Measurements from ENCODE around the gene MIEF1. TPM values are rescaled to one million over a fixed set of nuclear protein-coding genes. Genes with fewer than 3 reads are reported as not detected.

The MIEF1 gene
- total RNA-seq, 1 experiment from 2014 or later: 23.2 TPM

DNA sequence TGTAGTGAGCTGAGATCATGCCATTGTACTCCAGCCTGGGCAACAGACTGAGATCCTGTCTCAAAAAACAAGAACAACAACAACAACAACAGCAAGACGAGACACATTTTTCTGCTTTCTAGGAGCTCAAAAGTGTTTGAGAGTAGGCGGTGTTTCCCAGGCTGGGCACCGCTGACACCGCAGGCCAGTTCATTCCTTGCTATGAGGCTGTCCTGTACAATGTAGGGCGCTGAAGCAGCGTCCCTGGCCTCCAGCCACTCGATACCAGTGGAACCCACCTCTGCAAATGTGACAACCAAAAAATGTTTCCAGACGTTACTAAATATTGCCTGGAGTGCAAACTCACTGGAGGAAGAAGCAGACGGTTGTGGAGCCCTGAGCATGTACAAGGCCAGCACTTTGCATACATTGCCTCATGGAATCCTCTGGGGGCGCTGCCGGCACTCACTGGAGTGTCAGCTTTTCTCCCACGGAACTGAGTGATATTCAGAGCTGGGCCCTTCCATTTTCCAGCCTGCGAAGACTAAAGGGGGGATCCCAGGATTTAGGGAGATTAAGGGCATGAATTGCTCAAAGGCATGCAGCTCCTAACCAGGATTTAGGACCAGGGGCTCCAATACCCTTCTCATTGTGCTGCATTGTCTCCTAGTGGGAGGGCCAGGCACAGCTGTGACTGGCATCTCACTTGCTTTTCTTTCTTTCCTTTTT is 5.8 kb upstream of the MIEF1 start:
- Histone ChIP-seq H3K4me3 (ENCODE audit: low read length) (no peak overlapping the region), H3K27ac (ENCODE audit: low read length) (no peak overlapping the region), H3K79me2 (ENCODE audit: low read length) (no peaks in the 10 kb centered on the region), H3K4me1 (ENCODE audit: low read length) (peaks cover 11% of the 10 kb centered on the region), H3K9ac (ENCODE audit: low read length) (no peak overlapping the region), H4K20me1 (ENCODE audit: insufficient read depth, low read depth, low read length) (peaks cover 1% of the 10 kb centered on the region; the same call in 1 of the 2 replicates), H3K27me3 (ENCODE audit: low read length) (no peaks in the 10 kb centered on the region), H2AFZ (ENCODE audit: low read length) (no peak overlapping the region), H3K9me3 (ENCODE audit: low read length) (no peaks in the 10 kb centered on the region), H3K36me3 (ENCODE audit: insufficient read depth, low read length) (peaks cover 2% of the 10 kb centered on the region), H3K9me2 (replicated peaks; ENCODE audit: insufficient read depth, low read length) (no peaks in the 10 kb centered on the region), H3K4me2 (ENCODE audit: low read depth, low read length, poor library complexity, severe bottlenecking) (peak overlapping the region; percentile 21)
- peak; percentile 80 for DNase-seq

GRCh38 chr22:39497429-39497828 is 4.7 kb upstream of the MIEF1 start:
- peaks cover 18% of the 10 kb centered on the region for H3K4me1 ChIP-seq (ENCODE audit: low read length)
- DNase-seq: no peak
- no peaks in the 10 kb centered on the region for H3K9me2 ChIP-seq (replicated peaks; ENCODE audit: insufficient read depth, low read length)
- peaks cover 3% of the 10 kb centered on the region for H3K79me2 ChIP-seq (ENCODE audit: low read length)
- no peaks in the 10 kb centered on the region; the same call in 1 of the 2 replicates for H4K20me1 ChIP-seq (ENCODE audit: insufficient read depth, low read depth, low read length)
- no peak overlapping the region for H2AFZ ChIP-seq (ENCODE audit: low read length)
- no peaks in the 10 kb centered on the region for H3K27me3 ChIP-seq (ENCODE audit: low read length)
- no peaks in the 10 kb centered on the region for H3K36me3 ChIP-seq (ENCODE audit: insufficient read depth, low read length)
- no peaks in the 10 kb centered on the region for H3K9me3 ChIP-seq (ENCODE audit: low read length)
- no peak overlapping the region for H3K4me2 ChIP-seq (ENCODE audit: low read depth, low read length, poor library complexity, severe bottlenecking)
- H3K4me3 ChIP-seq (ENCODE audit: low read length): no peak overlapping the region
- no peak overlapping the region for H3K27ac ChIP-seq (ENCODE audit: low read length)
- no peak overlapping the region for H3K9ac ChIP-seq (ENCODE audit: low read length)

GRCh38 chr22:39498368-39498767 is 3.7 kb upstream of the MIEF1 start:
- no peak overlapping the region for H3K9ac ChIP-seq (ENCODE audit: low read length)
- no peaks in the 10 kb centered on the region for H3K9me2 ChIP-seq (replicated peaks; ENCODE audit: insufficient read depth, low read length)
- no peaks in the 10 kb centered on the region for H3K27me3 ChIP-seq (ENCODE audit: low read length)
- H2AFZ ChIP-seq (ENCODE audit: low read length): no peak overlapping the region
- peaks cover 5% of the 10 kb centered on the region; the same call in 1 of the 2 replicates for H4K20me1 ChIP-seq (ENCODE audit: insufficient read depth, low read depth, low read length)
- H3K27ac ChIP-seq (ENCODE audit: low read length): no peak overlapping the region
- no peaks in the 10 kb centered on the region for H3K9me3 ChIP-seq (ENCODE audit: low read length)
- no peak for DNase-seq
- peaks cover 12% of the 10 kb centered on the region for H3K79me2 ChIP-seq (ENCODE audit: low read length)
- no peak overlapping the region for H3K4me2 ChIP-seq (ENCODE audit: low read depth, low read length, poor library complexity, severe bottlenecking)
- H3K36me3 ChIP-seq (ENCODE audit: insufficient read depth, low read length): peaks cover under 1% of the 10 kb centered on the region
- peaks cover 21% of the 10 kb centered on the region for H3K4me1 ChIP-seq (ENCODE audit: low read length)
- H3K4me3 ChIP-seq (ENCODE audit: low read length): no peak overlapping the region

GRCh38 chr22:39498802-39499201 is 3.3 kb upstream of the MIEF1 start:
- no peak for DNase-seq
- H3K9me2 ChIP-seq (replicated peaks; ENCODE audit: insufficient read depth, low read length): no peaks in the 10 kb centered on the region
- H3K27me3 ChIP-seq (ENCODE audit: low read length): no peaks in the 10 kb centered on the region
- no peaks in the 10 kb centered on the region for H3K9me3 ChIP-seq (ENCODE audit: low read length)
- H3K79me2 ChIP-seq (ENCODE audit: low read length): peaks cover 16% of the 10 kb centered on the region
- no peak overlapping the region for H3K27ac ChIP-seq (ENCODE audit: low read length)
- H3K36me3 ChIP-seq (ENCODE audit: insufficient read depth, low read length): peaks cover 5% of the 10 kb centered on the region
- no peak overlapping the region for H3K4me3 ChIP-seq (ENCODE audit: low read length)
- peaks cover 25% of the 10 kb centered on the region for H3K4me1 ChIP-seq (ENCODE audit: low read length)
- no peak overlapping the region for H3K4me2 ChIP-seq (ENCODE audit: low read depth, low read length, poor library complexity, severe bottlenecking)
- no peak overlapping the region for H2AFZ ChIP-seq (ENCODE audit: low read length)
- H4K20me1 ChIP-seq (ENCODE audit: insufficient read depth, low read depth, low read length): peaks cover 9% of the 10 kb centered on the region; the same call in 1 of the 2 replicates
- no peak overlapping the region for H3K9ac ChIP-seq (ENCODE audit: low read length)

- Histone ChIP-seq H3K4me1 (ENCODE audit: low read length) (peaks cover 32% of the 10 kb centered on the region), H3K4me2 (ENCODE audit: low read depth, low read length, poor library complexity, severe bottlenecking) (no peak overlapping the region), H3K79me2 (ENCODE audit: low read length) (peaks cover 28% of the 10 kb centered on the region), H2AFZ (ENCODE audit: low read length) (no peak overlapping the region), H4K20me1 (ENCODE audit: insufficient read depth, low read depth, low read length) (peaks cover 10% of the 10 kb centered on the region; the same call in 1 of the 2 replicates), H3K36me3 (ENCODE audit: insufficient read depth, low read length) (peaks cover 15% of the 10 kb centered on the region), H3K4me3 (ENCODE audit: low read length) (no peak overlapping the region), H3K9me2 (replicated peaks; ENCODE audit: insufficient read depth, low read length) (no peaks in the 10 kb centered on the region), H3K27ac (ENCODE audit: low read length) (no peak overlapping the region), H3K27me3 (ENCODE audit: low read length) (no peaks in the 10 kb centered on the region), H3K9ac (ENCODE audit: low read length) (no peak overlapping the region), H3K9me3 (ENCODE audit: low read length) (no peaks in the 10 kb centered on the region)
- DNase-seq: no peak
These were observed 2.0 kb upstream of the MIEF1 start for GRCh38 chr22:39500101-39500500.

DNA sequence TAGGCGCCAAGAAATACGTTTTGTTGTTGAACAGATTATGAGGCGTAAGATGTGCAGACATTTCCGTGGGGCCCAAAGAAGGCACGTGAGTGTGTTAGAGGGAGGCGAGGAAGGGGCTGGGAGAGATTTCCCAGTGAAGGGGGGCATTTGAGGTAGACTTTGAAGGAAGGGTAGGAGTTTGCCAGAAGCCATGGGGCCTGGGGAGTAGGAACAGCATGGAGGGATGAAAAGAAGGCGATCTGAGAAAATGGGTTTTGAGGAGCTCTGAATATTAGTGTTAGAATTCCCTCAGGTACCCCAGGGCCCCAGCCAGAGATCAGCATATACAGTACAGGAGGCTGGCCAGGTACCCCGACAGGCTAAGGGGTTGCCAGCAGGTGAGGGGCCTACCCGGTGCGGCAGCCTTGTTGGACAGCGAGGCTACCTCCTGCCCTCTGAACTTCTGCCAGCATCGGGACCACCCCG is 414 bp upstream of the MIEF1 start:
- Histone ChIP-seq H3K36me3 (ENCODE audit: insufficient read depth, low read length) (peaks cover 30% of the 10 kb centered on the region), H3K9me3 (ENCODE audit: low read length) (no peaks in the 10 kb centered on the region), H3K27me3 (ENCODE audit: low read length) (no peaks in the 10 kb centered on the region), H3K9me2 (replicated peaks; ENCODE audit: insufficient read depth, low read length) (no peaks in the 10 kb centered on the region), H3K27ac (ENCODE audit: low read length) (no peak overlapping the region; the same call in 1 of the 2 replicates), H3K4me2 (ENCODE audit: low read depth, low read length, poor library complexity, severe bottlenecking) (peak overlapping the region; percentile 86), H3K9ac (ENCODE audit: low read length) (peak overlapping the region; percentile 81), H3K4me3 (ENCODE audit: low read length) (peak overlapping the region; percentile 82), H4K20me1 (ENCODE audit: insufficient read depth, low read depth, low read length) (peaks cover 14% of the 10 kb centered on the region; the same call in 1 of the 2 replicates), H3K4me1 (ENCODE audit: low read length) (peaks cover 22% of the 10 kb centered on the region), H3K79me2 (ENCODE audit: low read length) (peaks cover 43% of the 10 kb centered on the region), H2AFZ (ENCODE audit: low read length) (peak overlapping the region; percentile 87)
- DNase-seq: no peak

GRCh38 chr22:39502789-39503409 is 809 bp downstream of the MIEF1 start:
- H3K36me3 ChIP-seq (ENCODE audit: insufficient read depth, low read length): peaks cover 36% of the 10 kb centered on the region
- peak overlapping the region; percentile 82 for H3K4me3 ChIP-seq (ENCODE audit: low read length)
- H3K27me3 ChIP-seq (ENCODE audit: low read length): no peaks in the 10 kb centered on the region
- peaks cover 17% of the 10 kb centered on the region for H4K20me1 ChIP-seq (ENCODE audit: insufficient read depth, low read depth, low read length)
- H2AFZ ChIP-seq (ENCODE audit: low read length): no peak overlapping the region
- H3K9ac ChIP-seq (ENCODE audit: low read length): peak overlapping the region; percentile 81
- DNase-seq: peak; percentile 56
- H3K4me1 ChIP-seq (ENCODE audit: low read length): peaks cover 22% of the 10 kb centered on the region
- H3K79me2 ChIP-seq (ENCODE audit: low read length): peaks cover 50% of the 10 kb centered on the region
- H3K27ac ChIP-seq (ENCODE audit: low read length): peak overlapping the region; percentile 48
- peak overlapping the region; percentile 86 for H3K4me2 ChIP-seq (ENCODE audit: low read depth, low read length, poor library complexity, severe bottlenecking)
- H3K9me3 ChIP-seq (ENCODE audit: low read length): no peaks in the 10 kb centered on the region
- H3K9me2 ChIP-seq (replicated peaks; ENCODE audit: insufficient read depth, low read length): no peaks in the 10 kb centered on the region

GRCh38 chr22:39503630-39504029 is 1.5 kb downstream of the MIEF1 start:
- Histone ChIP-seq H3K9me2 (replicated peaks; ENCODE audit: insufficient read depth, low read length) (no peaks in the 10 kb centered on the region), H4K20me1 (ENCODE audit: insufficient read depth, low read depth, low read length) (peaks cover 24% of the 10 kb centered on the region), H2AFZ (ENCODE audit: low read length) (no peak overlapping the region), H3K79me2 (ENCODE audit: low read length) (peaks cover 57% of the 10 kb centered on the region), H3K9me3 (ENCODE audit: low read length) (no peaks in the 10 kb centered on the region), H3K4me1 (ENCODE audit: low read length) (peaks cover 22% of the 10 kb centered on the region), H3K27ac (ENCODE audit: low read length) (peak overlapping the region; percentile 48), H3K4me3 (ENCODE audit: low read length) (peak overlapping the region; percentile 82), H3K4me2 (ENCODE audit: low read depth, low read length, poor library complexity, severe bottlenecking) (peak overlapping the region; percentile 86), H3K36me3 (ENCODE audit: insufficient read depth, low read length) (peaks cover 43% of the 10 kb centered on the region), H3K9ac (ENCODE audit: low read length) (peak overlapping the region; percentile 81), H3K27me3 (ENCODE audit: low read length) (no peaks in the 10 kb centered on the region)
- DNase-seq: peak; percentile 55
